GM12891 (cell line): Measurements from ENCODE around the gene E2F7.

Experiments
- DNase-seq: peaks from one replicate; pipeline ENCODE4 v3.0.0; 2011; ENCODE audit warnings: low spot score; ENCODE audit not compliant: insufficient read length
- FAIRE-seq: peaks from 2 replicates; lab custom pipeline; 2011; peaks lifted over from hg19 to GRCh38; lab: Jason Lieb, UNC
- PAX5 ChIP-seq: IDR thresholded peaks from 2 replicates; pipeline ENCODE4 v1.6.1; 2011; ENCODE audit warnings: low read length, moderate library complexity, mild to moderate bottlenecking; ENCODE audit not compliant: insufficient read depth, severe bottlenecking
- POLR2A ChIP-seq: IDR thresholded peaks from 2 replicates; pipeline ENCODE4 v1.6.1; 2011; ENCODE audit warnings: low read depth, low read length, control low read depth
- POLR2AphosphoS5 ChIP-seq: IDR thresholded peaks from 2 replicates; pipeline ENCODE4 v1.6.1; 2011; ENCODE audit warnings: low read depth, low read length, control low read depth
- POU2F2 ChIP-seq: IDR thresholded peaks from 2 replicates; pipeline ENCODE4 v1.6.1; 2011; ENCODE audit warnings: low read depth, mild to moderate bottlenecking, control low read depth, low read length, moderate library complexity
- SPI1 ChIP-seq: IDR thresholded peaks from 2 replicates; pipeline ENCODE4 v1.6.1; 2011; ENCODE audit warnings: low read depth, low read length, control low read depth
- TAF1 ChIP-seq: IDR thresholded peaks from 2 replicates; pipeline ENCODE4 v1.6.1; 2011; ENCODE audit warnings: low read depth, low read length, control low read depth

Gene E2F7

DNA sequence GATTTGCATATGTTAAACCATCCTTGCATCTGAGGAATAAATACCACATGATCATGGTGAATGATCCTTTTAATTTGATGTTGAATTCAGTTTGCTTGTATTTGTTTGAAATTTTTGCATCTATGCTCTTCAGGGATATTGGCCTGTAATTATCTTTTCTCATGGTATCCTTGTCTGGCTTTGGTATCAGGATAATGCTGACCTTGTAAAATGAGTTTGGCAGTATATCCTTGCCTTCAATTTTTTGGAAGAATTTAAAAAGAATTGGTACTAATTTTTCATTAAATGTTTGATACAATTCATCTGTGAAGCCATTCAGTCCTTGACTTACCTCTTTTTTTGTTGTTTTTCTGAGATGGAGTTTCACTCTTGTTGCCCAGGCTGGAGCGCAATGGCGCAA lies 85.2 kb downstream of the E2F7 start:
- no peak for FAIRE-seq
- no peak for DNase-seq
- no peak for TF ChIP-seq POU2F2
- TF ChIP-seq SPI1 = no peak
- no peak for TF ChIP-seq PAX5
- no peak for TF ChIP-seq POLR2AphosphoS5
- no peak for TF ChIP-seq POLR2A
- TF ChIP-seq TAF1 = no peak

DNA sequence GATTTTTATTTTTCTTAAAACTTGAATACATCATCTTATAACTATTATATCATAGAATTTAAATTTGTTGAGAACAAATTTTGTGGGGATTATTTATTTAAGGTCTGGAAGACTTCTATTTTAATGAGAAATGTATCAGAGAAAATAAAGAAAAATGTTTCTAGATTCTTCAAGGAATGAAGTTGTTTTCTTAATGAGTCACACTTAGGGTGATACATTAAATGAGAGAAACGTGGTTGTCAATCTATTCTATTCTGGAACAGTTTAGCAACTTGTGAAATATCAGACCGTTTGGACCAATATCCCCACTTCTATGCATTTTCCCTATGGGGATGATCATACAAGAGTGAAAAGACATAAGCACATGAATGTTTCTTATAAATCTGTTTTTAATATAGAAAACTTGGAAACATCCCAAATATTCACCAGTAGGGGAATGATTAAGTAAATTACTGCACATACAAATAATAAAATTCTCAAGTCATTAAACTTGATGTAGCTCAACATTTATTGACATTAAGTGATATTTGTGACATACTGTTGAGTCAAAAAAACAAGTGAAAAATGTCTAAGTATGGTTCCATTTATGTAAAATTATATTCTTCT lies 88.5 kb downstream of the E2F7 start:
- DNase-seq (no peak), FAIRE-seq (no peak)
- TF ChIP-seq POU2F2 (no peak), SPI1 (no peak), POLR2A (no peak), TAF1 (no peak), POLR2AphosphoS5 (no peak), PAX5 (no peak)
